ENCODE measurements around the gene CYSTM1.

GRCh38 chr5:140175367-140176030 lies 511 bp downstream of the CYSTM1 start:
- TF ChIP-seq CTCF (IDR thresholded peaks at IDR 0.05 in 8 of 11, conservative IDR thresholded peaks at IDR 0.05 in 3 of 11): peak in 6 of 11 experiments; percentile 7 to 35 (median 10)
- peak in 2 of 3 donors; percentile 42 to 66 for TF ChIP-seq POLR2AphosphoS5 (IDR thresholded peaks at IDR 0.05)
- TF ChIP-seq POLR2A (IDR thresholded peaks at IDR 0.05): no peak
